Heart left ventricle (tissue), 16 donors: ENCODE measurements around the gene NYAP2. TPM values are rescaled to one million over a fixed set of nuclear protein-coding genes. Genes with fewer than 3 reads are reported as not detected.
A peak's percentile ranks its signal among the peaks of the same experiment; 100 is the strongest.

Experiments used
- ATAC-seq, 4 donors: fragments of 200-7000 bp; cut with Tn5 transposase; one replicate each; pipeline ENCODE4 v1.9.1; 2020 to 2022; ENCODE audit warnings: moderate library complexity in 4 of 4, mild to moderate bottlenecking in 3 of 4, moderate number of reproducible peaks in 1 of 4
- DNase-seq, 5 donors: peaks; one replicate each; pipeline ENCODE4 v3.0.0-alpha.2; 2020
- H3K27ac ChIP-seq, 12 donors: fragments of 200-600 bp; sonication (generic) in 4 of 12; one replicate each; pipeline versions ENCODE4 v1.5.0 to v1.8.0; 2016 to 2022; ENCODE audit warnings: mild to moderate bottlenecking in 2 of 12
- H3K27me3 ChIP-seq, 9 donors: fragments of 200-600 bp; sonication (generic) in 2 of 9; one replicate each; pipeline versions ENCODE4 v1.5.1 to v1.8.0; 2016 to 2022; ENCODE audit warnings: mild to moderate bottlenecking in 3 of 9
- H3K36me3 ChIP-seq, 9 donors: fragments of 200-600 bp; sonication (generic) in 2 of 9; one replicate each; pipeline versions ENCODE4 v1.5.0 to v1.8.0; 2018 to 2022; ENCODE audit warnings: mild to moderate bottlenecking in 2 of 9
- H3K4me1 ChIP-seq, 12 donors: fragments of 200-600 bp; sonication (generic) in 4 of 12; one replicate each; pipeline versions ENCODE4 v1.5.0 to v1.8.0; 2016 to 2022; ENCODE audit warnings: mild to moderate bottlenecking in 3 of 12
- H3K4me3 ChIP-seq, 12 donors: fragments of 200-600 bp; sonication (generic) in 4 of 12; one replicate each; pipeline versions ENCODE4 v1.5.0 to v1.8.0; 2017 to 2022; ENCODE audit warnings: mild to moderate bottlenecking in 9 of 12, moderate library complexity in 4 of 12
- H3K9me3 ChIP-seq, 12 donors: fragments of 200-600 bp; sonication (generic) in 4 of 12; one replicate each; pipeline versions ENCODE4 v1.5.0 to v1.8.0; 2016 to 2022; ENCODE audit warnings: mild to moderate bottlenecking in 1 of 12
- POLR2A ChIP-seq, 2 donors: fragments of 450-650 bp; IDR thresholded peaks; one replicate each; pipeline ENCODE4 v1.6.1; 2017; ENCODE audit warnings: antibody characterized with exemption in 2 of 2, mild to moderate bottlenecking in 2 of 2, moderate library complexity in 2 of 2
- WGBS, 4 donors: extraction: QIAGEN DNeasy Blood & Tissue Kit in 2 of 4; methylation state at CpG; one replicate each; pipeline versions ENCODE4 v1.1.5 to v1.1.7; 2013 to 2018; 5-methylcytosine and 5-hydroxymethylcytosine counted together
- intact Hi-C, 10 donors: fragments of 100-400 bp; cut with DNase I; formaldehyde crosslinking; loops; one replicate each; pipeline versions ENCODE4 v1.11.1 to v1.14.2; 2022
- polyA plus RNA-seq, 2 donors: library from polyadenylated mRNA; stranded (reverse); fragments of 200-250 nt; gene quantifications; one replicate each; pipeline ENCODE4 v1.2.3, GENCODE V29; 2013
- total RNA-seq, 9 donors: library from RNA; depleted of rRNA in 2 of 9; stranded (reverse); fragments of >200 nt in 2 of 9; fragmentation: NEBNext Ultra II Directional in 3 of 9; extraction: Animal tissue kit (Norgen Biotek cat#: 25700) in 3 of 9; gene quantifications; one replicate each; pipeline versions ENCODE4 v1.1.0 to v1.2.4, GENCODE V29; 2016 to 2023
- TF ChIP-seq, protein P1 (sequence below), 12 donors: fragments of 200-600 bp; sonication (generic) in 4 of 12; IDR thresholded peaks; one replicate each; pipeline versions ENCODE4 v1.5.0 to v1.8.0; 2018 to 2022; ENCODE audit warnings: antibody characterized with exemption in 12 of 12, mild to moderate bottlenecking in 5 of 12
- donor health status: ischemic (EF 13 %, LVEDD 7.1; RV severe dilation, severe dysfunction).
- donor health status: healthy with polysubstance abuse.
- donor health status: DM: no; HTN: yes; CAD: no.
- donor health status: DM: no; HTN: no; CAD: no.
- donor health status: ischemic (EF 25% LVEDD 6.9; RV normal size, moderate dysfunction).
- donor health status: ischemic (EF 25% LVEDD 5.7; RV mildly dilated, moderate dysfunction).
- donor health status: healthy.
- donor health status: DM: yes; HTN: yes; CAD: no.
- donor health status: ischemic (EF 35%, LVEDD 5.7; RV mildly dilated, moderate dysfunction).
- donor health status: nonischemic (EF 11% LVEDD 7.7; RV severe dilation, severe dysfunction).
- donor health status: DM: yes; HTN: yes; CAD: no.
- donor health status: PGD.
- donor health status: ischemic (EF 29% LVEDD 5.4; RV normal size, mild dysfunction).
- donor health status: nonischemic (EF 23%, LVEDD 6.1; RV moderate dilation, normal function).

The NYAP2 gene
- total and polyA plus RNA-seq, 11 donors = not detected

DNA sequence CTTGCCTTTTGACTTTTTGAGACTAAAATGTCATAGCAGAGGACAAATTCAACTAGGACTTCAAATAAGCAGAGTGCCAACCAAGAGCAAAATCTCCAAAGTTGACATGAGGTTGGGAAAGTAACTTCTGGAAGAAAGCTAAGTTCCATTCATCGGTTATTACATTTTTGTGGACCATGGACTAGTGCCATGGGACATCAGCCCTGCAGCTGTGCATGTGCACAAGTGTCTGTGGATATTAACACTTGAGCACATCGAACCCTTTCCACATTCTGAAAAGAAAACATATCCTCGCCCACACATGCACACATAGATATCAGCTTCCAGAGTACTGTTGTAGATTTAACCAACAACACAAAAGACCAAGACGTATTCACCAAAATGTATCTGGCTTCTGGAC lies 262.6 kb downstream of the NYAP2 start:
- Histone ChIP-seq H3K27ac (no peak overlapping the region), H3K36me3 (no peaks in the 10 kb centered on the region), H3K4me1 (no peaks in the 10 kb centered on the region), H3K4me3 (no peak overlapping the region), H3K27me3 (peaks cover 0 to 33% (median 0%) of the 10 kb centered on the region in 9 donors), H3K9me3 (no peaks in the 10 kb centered on the region)
- DNase-seq = no peak
- ATAC-seq = no peak
- WGBS, 4 donors = 59 to 74% (median 63%) methylated on average over 4 of the region's 4 CpGs
- TF ChIP-seq, protein P1, sequence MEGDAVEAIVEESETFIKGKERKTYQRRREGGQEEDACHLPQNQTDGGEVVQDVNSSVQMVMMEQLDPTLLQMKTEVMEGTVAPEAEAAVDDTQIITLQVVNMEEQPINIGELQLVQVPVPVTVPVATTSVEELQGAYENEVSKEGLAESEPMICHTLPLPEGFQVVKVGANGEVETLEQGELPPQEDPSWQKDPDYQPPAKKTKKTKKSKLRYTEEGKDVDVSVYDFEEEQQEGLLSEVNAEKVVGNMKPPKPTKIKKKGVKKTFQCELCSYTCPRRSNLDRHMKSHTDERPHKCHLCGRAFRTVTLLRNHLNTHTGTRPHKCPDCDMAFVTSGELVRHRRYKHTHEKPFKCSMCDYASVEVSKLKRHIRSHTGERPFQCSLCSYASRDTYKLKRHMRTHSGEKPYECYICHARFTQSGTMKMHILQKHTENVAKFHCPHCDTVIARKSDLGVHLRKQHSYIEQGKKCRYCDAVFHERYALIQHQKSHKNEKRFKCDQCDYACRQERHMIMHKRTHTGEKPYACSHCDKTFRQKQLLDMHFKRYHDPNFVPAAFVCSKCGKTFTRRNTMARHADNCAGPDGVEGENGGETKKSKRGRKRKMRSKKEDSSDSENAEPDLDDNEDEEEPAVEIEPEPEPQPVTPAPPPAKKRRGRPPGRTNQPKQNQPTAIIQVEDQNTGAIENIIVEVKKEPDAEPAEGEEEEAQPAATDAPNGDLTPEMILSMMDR (IDR thresholded peaks at IDR 0.05) = no peak
- no peak for TF ChIP-seq POLR2A (IDR thresholded peaks at IDR 0.05)
- intact Hi-C loops = loop anchor here in 5 of 10 donors (5.0 to 10.0 kb wide), 2 partner anchors 540 to 1307 kb away; no protein-coding TSS in a partner anchor

DNA sequence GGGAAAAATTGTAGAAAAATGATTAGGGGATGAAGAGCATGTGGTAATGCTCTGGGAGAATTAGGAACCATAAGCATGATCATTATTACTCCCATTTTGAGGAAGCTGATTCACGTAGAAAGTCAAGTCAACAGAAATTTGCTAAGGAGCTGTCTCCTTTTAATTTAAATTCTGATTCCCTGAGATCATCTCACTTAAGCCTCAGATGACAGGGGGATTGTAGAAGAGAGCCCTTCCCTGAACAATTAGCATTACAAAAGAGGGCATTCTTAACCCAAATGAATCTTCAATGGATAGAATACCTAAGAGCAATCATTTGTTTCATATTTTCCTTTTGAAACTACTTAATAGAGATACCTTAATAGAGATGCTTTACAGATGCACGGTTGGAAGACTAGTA lies 267.9 kb downstream of the NYAP2 start:
- ATAC-seq (no peak), DNase-seq (no peak)
- H3K4me3 ChIP-seq = no peak overlapping the region
- TF ChIP-seq, protein P1 (IDR thresholded peaks at IDR 0.05) = no peak
- TF ChIP-seq POLR2A (IDR thresholded peaks at IDR 0.05) = no peak
- H3K27me3 ChIP-seq = peaks cover 0 to 19% (median 0%) of the 10 kb centered on the region in 9 donors
- H3K9me3 ChIP-seq = no peaks in the 10 kb centered on the region
- 67 to 74% (median 68%) methylated on average over 2 of the region's 2 CpGs for WGBS, 4 donors
- intact Hi-C loops = loop anchor here in 7 of 10 donors (5.0 to 10.0 kb wide), 5 partner anchors 1135 to 1440 kb away; no protein-coding TSS in a partner anchor
- H3K27ac ChIP-seq = no peak overlapping the region
- H3K36me3 ChIP-seq = no peaks in the 10 kb centered on the region
- H3K4me1 ChIP-seq = no peaks in the 10 kb centered on the region

DNA sequence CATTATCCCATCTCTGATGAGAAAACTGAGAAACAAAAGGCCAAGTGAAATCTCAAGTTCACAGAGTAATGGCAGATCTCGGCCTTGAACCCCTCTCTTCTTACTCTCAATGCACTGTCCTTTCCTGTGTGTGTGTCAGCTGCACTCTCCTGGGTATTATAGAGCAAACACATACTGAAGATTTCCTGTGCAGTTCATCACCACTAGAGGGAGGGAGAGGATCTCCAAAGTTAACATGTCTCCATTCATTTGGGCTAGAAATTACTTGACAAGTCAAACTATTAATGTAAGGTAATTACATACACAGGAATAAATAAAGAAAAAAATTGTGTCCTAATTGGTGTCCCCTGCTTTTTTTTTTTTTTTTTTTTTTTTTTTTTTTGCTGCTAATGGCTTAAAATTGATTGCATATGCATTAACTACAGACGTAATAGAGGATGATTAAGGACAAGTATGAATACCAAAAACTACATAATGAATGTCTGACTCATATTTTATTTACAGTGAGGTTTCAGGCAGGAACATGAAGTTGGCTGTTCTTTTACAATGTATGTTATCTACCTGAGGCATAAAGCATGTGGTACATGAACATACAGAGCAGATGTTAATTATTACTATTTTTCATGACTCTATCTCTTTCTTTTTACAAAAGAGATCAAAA lies 269.2 kb downstream of the NYAP2 start:
- Histone ChIP-seq H3K4me1 (no peaks in the 10 kb centered on the region), H3K4me3 (no peak overlapping the region), H3K27ac (no peak overlapping the region), H3K27me3 (peaks cover 0 to 15% (median 0%) of the 10 kb centered on the region in 9 donors), H3K36me3 (no peaks in the 10 kb centered on the region), H3K9me3 (no peaks in the 10 kb centered on the region)
- DNase-seq = peak in 1 of 5 donors; percentile 10
- intact Hi-C loops = loop anchor here (1.0 to 10.0 kb wide), 10 partner anchors 1132 to 1439 kb away; no protein-coding TSS in a partner anchor
- 40 to 52% (median 44%) methylated on average over 2 of the region's 2 CpGs for WGBS, 4 donors
- peak in 3 of 4 donors; percentile 63 to 69 (median 67) for ATAC-seq
- no peak for TF ChIP-seq POLR2A (IDR thresholded peaks at IDR 0.05)
- TF ChIP-seq, protein P1 (IDR thresholded peaks at IDR 0.05) = peak; percentile 43 to 76 (median 58)

DNA sequence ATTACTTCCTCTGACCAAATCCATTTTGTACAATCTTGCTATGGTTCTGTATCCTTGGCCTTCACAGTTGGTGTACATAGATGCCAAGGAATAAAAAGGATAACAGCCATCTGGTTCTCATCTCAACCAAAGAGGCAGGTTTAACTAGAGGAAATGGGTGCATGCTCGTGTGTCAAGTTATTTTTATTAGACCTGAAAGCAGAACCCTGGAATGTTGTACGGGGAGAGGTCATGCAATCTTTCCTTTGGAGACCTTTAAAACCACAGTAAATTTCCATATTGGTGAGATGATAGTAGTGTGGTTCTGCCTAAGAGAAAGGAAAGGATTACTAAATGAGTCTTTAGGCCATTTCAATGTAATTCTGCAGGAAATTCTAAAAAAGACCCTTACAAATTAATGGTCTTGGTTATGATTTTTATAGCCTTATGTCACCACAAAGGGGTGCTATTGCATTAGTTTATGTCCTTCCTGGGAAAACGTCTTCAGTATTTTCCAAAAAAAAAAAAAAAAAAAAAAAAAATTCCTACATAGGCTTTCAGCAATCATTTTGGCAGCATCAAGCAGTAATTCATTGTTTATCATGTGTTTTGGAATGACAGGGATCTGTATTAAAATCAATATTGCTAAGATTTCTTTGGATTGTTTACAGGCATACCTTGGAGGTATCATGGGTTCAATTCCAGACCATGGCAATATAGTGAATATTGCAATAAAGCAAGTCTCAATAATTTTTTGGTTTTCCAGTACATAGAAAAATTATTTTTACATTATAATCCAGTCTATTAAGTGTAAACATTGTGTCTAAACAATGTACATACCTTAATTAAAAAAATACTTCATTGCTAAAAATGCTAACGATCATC lies 270.8 kb downstream of the NYAP2 start:
- H3K36me3 ChIP-seq = no peaks in the 10 kb centered on the region
- H3K4me1 ChIP-seq = no peaks in the 10 kb centered on the region
- intact Hi-C loops = loop anchor here in 8 of 10 donors (2.0 to 10.0 kb wide), 7 partner anchors 124 to 1437 kb away; no protein-coding TSS in a partner anchor
- DNase-seq = no peak
- TF ChIP-seq POLR2A (IDR thresholded peaks at IDR 0.05) = no peak
- TF ChIP-seq, protein P1 (IDR thresholded peaks at IDR 0.05) = peak in 11 of 12 donors; percentile 23 to 56 (median 44)
- no peak overlapping the region for H3K4me3 ChIP-seq
- H3K27me3 ChIP-seq = peaks cover 0 to under 1% (median 0%) of the 10 kb centered on the region in 9 donors
- 46 to 52% (median 49%) methylated on average over 4 of the region's 4 CpGs for WGBS, 4 donors
- no peaks in the 10 kb centered on the region for H3K9me3 ChIP-seq
- no peak overlapping the region for H3K27ac ChIP-seq
- no peak for ATAC-seq
